Umbilical cord (tissue), 2 donors: ENCODE measurements around the gene C10orf67. TPM values are rescaled to one million over a fixed set of nuclear protein-coding genes. Genes with fewer than 3 reads are reported as not detected.
A peak's percentile ranks its signal among the peaks of the same experiment; 100 is the strongest.

Source experiments
- DNase-seq: peaks from one replicate; pipeline ENCODE4 v3.0.0-alpha.2; 2015; ENCODE audit warnings: low spot score
- total RNA-seq: library from RNA; depleted of rRNA; stranded (reverse); fragments of >200 nt; gene quantifications from one replicate; pipeline ENCODE4 v1.2.3, GENCODE V29; 2014; ENCODE audit warnings: low replicate concordance; ENCODE audit not compliant: insufficient read depth

The C10orf67 gene
- total RNA-seq, 1 donor from 2014 or later = 7.7 TPM

- no peak for DNase-seq
Measured at GRCh38 chr10:23174074-23174976, 170.3 kb downstream of the C10orf67 start.

DNA sequence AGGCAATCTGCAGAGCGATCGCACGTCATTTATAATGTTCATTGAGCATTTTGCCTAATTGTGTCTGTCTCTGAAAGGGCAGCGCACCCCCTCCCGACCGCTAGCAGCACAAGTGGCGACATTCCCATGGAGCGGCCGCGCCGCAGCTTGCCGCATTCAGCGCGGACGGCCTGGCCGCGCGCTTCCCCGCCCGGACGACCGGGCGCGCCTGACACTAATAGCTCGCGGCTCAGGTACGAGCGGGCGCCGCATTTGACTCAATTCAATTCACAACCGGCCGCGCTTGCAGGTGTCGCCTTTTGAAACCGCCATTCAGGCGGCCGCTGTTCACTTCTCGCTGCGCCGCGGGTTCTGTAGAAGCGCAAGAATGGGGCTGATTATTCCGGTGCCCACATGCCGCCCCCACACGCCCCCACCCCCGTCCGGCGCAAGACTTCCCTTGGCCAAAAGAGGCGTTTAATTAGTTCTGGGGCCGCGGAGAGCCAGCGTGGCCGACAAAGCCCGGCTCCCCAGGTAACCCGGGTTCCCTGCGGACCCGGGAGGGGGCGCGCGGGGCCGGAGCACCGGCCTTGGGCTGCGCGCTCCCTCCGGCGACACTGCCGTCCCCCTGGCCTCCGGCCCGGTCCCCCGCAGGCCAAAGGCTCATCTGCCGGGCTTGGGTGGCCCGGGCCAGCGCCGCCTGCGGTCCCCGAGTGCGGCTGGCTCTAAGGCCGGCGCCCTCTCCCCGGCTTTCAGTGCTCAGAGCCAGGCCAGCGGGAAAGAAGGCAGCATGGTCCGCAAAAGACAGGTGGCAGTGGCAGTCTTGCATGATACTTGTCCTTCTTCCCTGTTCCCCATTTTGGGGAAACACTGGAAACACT, 171.2 kb downstream of the C10orf67 start:
- DNase-seq = no peak

DNA sequence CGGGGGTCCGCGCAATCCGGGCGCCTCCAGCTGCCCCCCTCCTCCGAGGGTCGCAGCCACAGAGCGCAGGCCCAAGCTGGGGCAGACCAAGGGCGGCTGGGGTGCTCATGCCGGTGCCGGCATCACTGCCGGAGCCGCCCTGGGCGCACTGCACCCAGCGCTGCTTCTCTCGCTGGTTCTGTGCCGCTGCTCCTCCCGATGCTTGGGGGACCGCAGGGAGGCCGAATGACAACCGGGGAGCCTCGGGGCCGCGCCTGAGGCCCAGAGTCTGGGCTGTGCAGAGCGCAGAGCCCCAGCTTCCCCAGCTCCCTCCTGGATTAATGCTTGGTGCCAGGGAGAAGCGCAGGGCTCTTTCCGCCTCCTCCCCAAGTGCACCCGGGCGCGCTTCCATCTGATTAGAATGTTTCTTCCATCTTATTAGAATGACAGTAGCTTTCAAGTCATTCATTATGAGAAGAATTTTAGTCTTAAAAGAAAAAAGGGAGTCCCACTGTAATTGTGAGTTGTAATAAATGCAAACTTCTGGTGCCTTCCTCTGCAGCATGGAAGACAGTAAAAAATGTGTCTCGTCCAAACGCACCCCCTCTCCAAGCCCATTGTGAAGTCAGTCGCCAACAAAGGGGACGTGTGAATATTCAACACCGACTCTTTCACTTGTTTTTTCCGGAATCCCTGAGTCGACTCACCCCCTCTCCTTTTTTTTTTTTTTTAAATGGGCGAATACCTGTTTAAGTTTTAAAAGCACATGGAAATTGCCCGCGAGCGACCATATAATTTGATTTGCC, 172.0 kb downstream of the C10orf67 start:
- DNase-seq = no peak

DNA sequence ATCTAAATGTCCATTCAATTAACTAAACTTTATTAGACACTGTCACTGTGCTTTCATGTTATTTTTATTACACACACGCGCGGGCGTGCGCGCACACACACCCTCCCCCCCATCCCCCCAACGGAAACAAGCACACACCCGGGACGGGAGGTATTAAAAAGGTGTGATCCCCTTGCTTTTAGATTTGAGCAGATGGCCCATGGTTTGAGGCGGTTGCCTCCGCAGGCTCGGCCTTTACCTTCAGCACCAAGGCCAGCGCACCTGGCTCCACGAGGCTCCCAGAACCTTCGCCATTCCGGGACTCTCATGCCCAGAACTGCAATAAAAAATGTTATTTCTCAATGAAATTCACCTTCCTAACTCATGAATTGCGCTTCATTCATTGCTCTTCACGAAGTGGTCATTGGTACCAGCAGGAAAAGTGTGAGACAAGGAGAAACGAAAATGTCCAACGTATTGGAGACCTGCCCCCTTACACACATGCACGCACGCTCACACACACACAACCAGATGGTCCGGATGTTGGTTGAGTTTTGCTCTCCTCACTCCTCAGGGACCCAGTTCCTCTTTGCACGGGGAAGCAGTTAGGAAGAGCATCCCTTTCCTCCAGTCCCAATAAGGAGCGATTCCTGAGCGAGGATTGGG, 173.2 kb downstream of the C10orf67 start:
- DNase-seq = peak; percentile 22

DNA sequence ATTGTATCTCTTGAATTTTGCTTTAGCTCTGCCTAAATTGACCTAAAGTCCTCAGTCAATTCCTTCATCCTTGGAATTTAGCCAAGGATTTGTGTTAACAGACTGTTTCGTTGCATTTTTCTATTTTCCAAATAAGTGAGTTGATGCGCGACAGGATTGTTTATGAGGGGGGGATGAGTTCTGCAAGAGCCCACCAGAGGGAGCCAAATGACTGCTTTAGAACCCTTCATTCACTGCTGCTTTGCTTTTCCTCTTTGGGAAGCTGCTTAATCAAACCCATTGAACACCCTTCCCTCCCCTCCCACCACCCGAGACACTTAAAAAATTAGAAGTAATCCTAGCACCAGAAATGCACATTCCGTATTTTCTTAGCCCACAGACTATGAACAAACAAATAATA, 186.2 kb downstream of the C10orf67 start:
- peak; percentile 54 for DNase-seq

GRCh38 chr10:23157691-23158369, 186.8 kb downstream of the C10orf67 start:
- peak; percentile 5 for DNase-seq

DNA sequence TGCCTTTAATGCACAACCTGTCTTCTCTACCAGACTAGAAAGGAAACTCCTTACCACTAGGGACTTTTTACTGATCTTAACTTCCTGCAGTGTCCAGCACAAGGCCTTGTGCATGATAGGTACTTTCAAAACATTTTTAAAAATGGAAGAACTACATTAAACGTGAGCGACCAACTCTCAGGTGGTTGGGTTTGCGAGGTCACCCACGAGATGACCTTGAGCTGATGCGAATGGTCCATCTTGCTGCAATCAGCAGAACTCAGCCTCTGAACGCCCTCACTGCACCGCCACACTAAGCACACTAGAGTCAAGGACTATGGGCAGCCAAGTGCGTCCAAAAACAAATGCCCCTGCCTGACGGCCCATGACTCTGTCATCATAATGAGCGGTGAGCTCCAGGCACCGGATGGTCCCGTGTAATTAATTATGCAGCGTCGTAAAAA, 187.3 kb downstream of the C10orf67 start:
- DNase-seq = no peak

DNA sequence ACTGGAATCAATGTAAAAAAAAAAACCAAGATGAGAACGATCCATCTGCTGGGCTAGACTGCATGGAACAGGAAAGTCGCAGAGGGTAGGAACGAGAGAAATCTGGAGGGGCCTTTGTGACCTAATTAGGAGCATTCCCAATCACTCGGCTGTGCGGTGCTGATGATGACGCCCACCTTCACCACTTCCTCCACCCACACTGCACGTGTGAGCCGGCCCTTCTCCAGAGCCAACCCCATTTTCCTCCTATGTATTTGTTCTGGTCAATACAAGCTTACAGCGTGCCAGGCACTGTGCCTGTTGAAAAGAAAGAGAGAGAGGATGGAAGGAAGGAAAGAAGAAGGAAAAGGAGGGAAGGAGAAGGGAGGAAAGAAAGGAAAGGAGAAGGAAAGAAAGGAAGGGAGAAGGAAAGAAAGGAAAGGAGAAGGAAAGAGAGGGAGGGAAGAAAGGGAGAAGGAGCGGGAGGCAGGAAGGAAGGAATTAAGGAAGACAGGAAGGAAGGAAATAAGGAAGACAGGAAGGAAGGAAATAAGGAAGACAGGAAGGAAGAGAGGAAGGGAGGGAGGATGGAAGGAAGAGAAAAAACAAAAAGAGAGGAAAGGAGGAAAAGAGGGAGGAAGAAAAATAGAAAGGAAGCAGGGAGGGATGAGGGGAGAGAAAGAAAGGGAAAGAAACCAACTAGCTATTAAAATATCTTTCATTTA, 188.0 kb downstream of the C10orf67 start:
- no peak for DNase-seq

DNA sequence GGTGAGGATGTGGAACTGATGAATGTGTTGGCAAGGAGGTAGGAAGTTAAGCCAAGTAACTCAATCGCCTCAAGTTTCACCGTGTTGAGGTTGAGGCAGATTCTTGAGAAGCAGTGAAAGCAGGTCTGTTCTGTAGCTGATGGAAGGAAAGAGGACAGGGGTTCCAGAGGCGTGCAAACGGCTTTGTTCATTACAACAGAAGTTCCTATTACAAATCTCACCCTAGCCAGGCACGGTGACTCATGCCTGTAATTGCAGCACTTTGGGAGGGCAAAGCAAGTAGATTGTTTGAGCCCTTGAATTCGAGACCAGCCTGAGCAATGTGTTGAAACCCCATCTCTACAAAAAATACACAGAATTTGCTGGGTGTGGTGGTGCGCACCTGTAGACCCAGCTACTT, 189.4 kb downstream of the C10orf67 start:
- no peak for DNase-seq

Other genes starting within 250 kb of the C10orf67 start
- gene MSRB2, start 249.2 kb downstream of the C10orf67 start, total RNA-seq = 11.6 TPM
- gene PTF1A, start 152.5 kb downstream of the C10orf67 start, total RNA-seq = 7.5 TPM
- gene OTUD1, start 94.3 kb upstream of the C10orf67 start, total RNA-seq = 35.9 TPM